Esophagus squamous epithelium (tissue), 4 donors: ENCODE measurements around the gene GRHL1.
"Not testable (repeated sequence)": the region's sequence is repeated elsewhere in the genome, so short reads cannot be mapped to it uniquely, and the experiment has no call there.

Experiments used
- CTCF ChIP-seq, 6 experiments: fragments of 450-650 bp in 4 of 6; fragments of 200-600 bp in 2 of 6; sonication (generic) in 2 of 6; IDR thresholded peaks; one replicate each; pipeline ENCODE4 v1.5.1; 2016 to 2019; ENCODE audit warnings: antibody characterized with exemption in 6 of 6, mild to moderate bottlenecking in 4 of 6, moderate library complexity in 4 of 6
- POLR2A ChIP-seq, 4 donors: fragments of 450-650 bp; IDR thresholded peaks; one replicate each; pipeline ENCODE4 v1.6.1; 2017; ENCODE audit warnings: antibody characterized with exemption in 4 of 4, mild to moderate bottlenecking in 4 of 4, moderate library complexity in 3 of 4

GRCh38 chr2:10015376-10015989 is 64.0 kb downstream of the GRHL1 start:
- not testable (repeated sequence) for TF ChIP-seq CTCF, POLR2A (IDR thresholded peaks at IDR 0.05)
